A673 (cell line): Measurements from ENCODE around the gene SH3RF3.

Experiments
- CTCF ChIP-seq: fragments of 300-800, 200-600 bp; sonication (generic); conservative IDR thresholded peaks from 2 replicates; pipeline ENCODE4 v1.5.1; 2017; ENCODE audit warnings: low read depth, mild to moderate bottlenecking, antibody characterized with exemption, low read length, moderate library complexity, mixed read lengths
- EZH2 ChIP-seq: fragments of 200-600 bp; sonication (generic); IDR thresholded peaks from 2 replicates; pipeline ENCODE4 v1.6.1; 2017; ENCODE audit warnings: borderline replicate concordance, low read depth, mild to moderate bottlenecking, mixed read lengths, antibody characterized with exemption, low read length; ENCODE audit not compliant: poor library complexity, severe bottlenecking

GRCh38 chr2:109266998-109267854 lies 138.2 kb downstream of the SH3RF3 start:
- TF ChIP-seq CTCF (no peak), EZH2 (no peak)
